K562 (cell line): ENCODE data around the gene TMEM229B. TPM values are rescaled to one million over a fixed set of nuclear protein-coding genes. Genes with fewer than 3 reads are reported as not detected.

Experiments
- ATAC-seq: fragments of 200-7000 bp; cut with Tn5 transposase; 3 replicates; pipeline ENCODE4 v1.9.1; 2020; ENCODE audit warnings: moderate library complexity
- BruUV-seq: library from RNA; stranded (reverse); fragments of 400-500 nt; replicated peaks from 2 replicates; lab custom pipeline; 2021; lab: Mats Ljungman, UMichigan
- CTCF ChIA-PET: fragments of 300-600 bp; formaldehyde crosslinking; extraction: SDS; loops from one replicate; lab custom pipeline; 2021; ENCODE audit warnings: low intra/inter-chr PET ratio; lab: Yijun Ruan, JAX
- POLR2A ChIA-PET: fragments of 300-600, 350-650 bp; sonication (Branson Sonifier 250); formaldehyde crosslinking; extraction: SDS; loops from one replicate; lab custom pipeline; 2021; ENCODE audit warnings: antibody characterized with exemption, inconsistent platforms; lab: Yijun Ruan, JAX
- DNase-seq, 4 experiments: peaks; one replicate each; pipeline versions ENCODE4 v3.0.0 to v3.0.0-alpha.2; 2011 to 2018; ENCODE audit warnings: low spot score in 3 of 4, mixed read lengths in 3 of 4; ENCODE audit errors: extremely low read depth in 1 of 4
- FAIRE-seq: peaks from 2 replicates; lab custom pipeline; 2011; peaks lifted over from hg19 to GRCh38; lab: Jason Lieb, UNC
- H2AFZ ChIP-seq: 2 replicates; pipeline ENCODE4 v1.6.0; 2011; ENCODE audit warnings: low read depth, low read length, control low read depth, inconsistent platforms
- H3K27ac ChIP-seq: fragments of 200-600 bp; 3 replicates; pipeline ENCODE4 v1.8.0; 2011; ENCODE audit warnings: low read depth, mild to moderate bottlenecking, control low read depth, inconsistent platforms, low read length, moderate library complexity, mixed read lengths; ENCODE audit errors: extremely low read depth
- H3K27me3 ChIP-seq, 2 experiments: fragments of 300-600 bp in 1 of 2; 2 replicates in 1 of 2; 3 replicates in 1 of 2; pipeline versions ENCODE4 v1.6.0 to v1.8.0; 2011; ENCODE audit warnings: inconsistent platforms in 2 of 2, low read length in 2 of 2, mild to moderate bottlenecking in 1 of 2, mixed read lengths in 1 of 2, moderate library complexity in 1 of 2; ENCODE audit not compliant: control insufficient read depth in 2 of 2, insufficient read depth in 2 of 2
- H3K36me3 ChIP-seq: fragments of 300-600 bp; 3 replicates; pipeline ENCODE4 v1.8.0; 2011; ENCODE audit warnings: mild to moderate bottlenecking, low read length, inconsistent platforms; ENCODE audit not compliant: control insufficient read depth, insufficient read depth
- H3K4me1 ChIP-seq, 2 experiments: fragments of 200-600 bp in 1 of 2; replicated peaks in 1 of 2; 2 replicates in 1 of 2; 3 replicates in 1 of 2; pipeline versions ENCODE4 v1.5.1 to v1.8.0; 2011; ENCODE audit warnings: inconsistent platforms in 2 of 2, low read length in 2 of 2, mild to moderate bottlenecking in 1 of 2, mixed read lengths in 1 of 2, moderate library complexity in 1 of 2; ENCODE audit not compliant: control insufficient read depth in 2 of 2, insufficient read depth in 2 of 2
- H3K4me2 ChIP-seq: 2 replicates; pipeline ENCODE4 v1.6.1; 2011; ENCODE audit warnings: low read length, control low read depth, inconsistent platforms, mixed read lengths; ENCODE audit not compliant: insufficient read depth
- H3K4me3 ChIP-seq: fragments of 200-600 bp; sonication (generic), shearing (Covaris generic); 2 replicates; pipeline ENCODE4 v1.5.1; 2016; ENCODE audit warnings: control low read depth, inconsistent platforms
- H3K79me2 ChIP-seq: fragments of 200-600 bp; 3 replicates; pipeline ENCODE4 v1.8.0; 2011; ENCODE audit warnings: low read length, inconsistent platforms; ENCODE audit not compliant: control insufficient read depth, insufficient read depth
- H3K9ac ChIP-seq, 2 experiments: 2 replicates each; pipeline versions ENCODE4 v1.6.0 to v1.6.1; 2011; ENCODE audit warnings: low read depth in 2 of 2, low read length in 2 of 2, control low read depth in 1 of 2, inconsistent platforms in 1 of 2, mild to moderate bottlenecking in 1 of 2, mixed read lengths in 1 of 2; ENCODE audit not compliant: insufficient read depth in 1 of 2
- H3K9me1 ChIP-seq: one replicate; pipeline ENCODE4 v1.6.0; 2011; ENCODE audit warnings: inconsistent platforms, mild to moderate bottlenecking, low read length, moderate library complexity; ENCODE audit not compliant: control insufficient read depth, insufficient read depth
- H3K9me3 ChIP-seq: replicated peaks from 2 replicates; pipeline ENCODE4 v1.5.1; 2011; ENCODE audit warnings: low read depth, low read length, inconsistent platforms; ENCODE audit not compliant: control insufficient read depth, insufficient read depth
- H4K20me1 ChIP-seq: replicated peaks from 2 replicates; pipeline ENCODE4 v1.6.1; 2011; ENCODE audit warnings: low read length, inconsistent platforms, mixed read lengths; ENCODE audit not compliant: control insufficient read depth, insufficient read depth
- CBX3 ChIP-seq, 2 experiments: IDR thresholded peaks; 1 replicate in 1 of 2; 2 replicates in 1 of 2; pipeline ENCODE4 v1.6.1; 2012; ENCODE audit warnings: inconsistent platforms in 2 of 2, low read length in 2 of 2, borderline replicate concordance in 1 of 2, control low read depth in 1 of 2
- CHD1 ChIP-seq: fragments of 200-600 bp; sonication (generic); IDR thresholded peaks from one replicate; pipeline ENCODE4 v1.6.1; 2012; ENCODE audit warnings: mild to moderate bottlenecking, moderate library complexity, low read length, inconsistent platforms
- CHD2 ChIP-seq: IDR thresholded peaks from 2 replicates; pipeline ENCODE4 v1.6.1; 2011; ENCODE audit warnings: low read depth, low read length
- DMBX1 ChIP-seq: fragments of 250-450 bp; sonication (Bioruptor Pico); IDR thresholded peaks from 2 replicates; pipeline ENCODE4 v1.8.0; 2022; ENCODE audit warnings: inconsistent platforms, mild to moderate bottlenecking, moderate library complexity, borderline replicate concordance
- DPF2 ChIP-seq: fragments of 450-650 bp; IDR thresholded peaks from 2 replicates; pipeline ENCODE4 v1.6.1; 2016
- E2F6 ChIP-seq, 2 experiments: IDR thresholded peaks; 2 replicates each; pipeline ENCODE4 v1.6.1; 2011; ENCODE audit warnings: borderline replicate concordance in 1 of 2, control low read depth in 1 of 2, low read depth in 1 of 2, low read length in 1 of 2, mild to moderate bottlenecking in 1 of 2, mixed read lengths in 1 of 2, moderate library complexity in 1 of 2; ENCODE audit not compliant: insufficient read depth in 1 of 2, insufficient read length in 1 of 2, poor library complexity in 1 of 2, severe bottlenecking in 1 of 2; ENCODE audit errors: extremely low read depth in 1 of 2
- EP300 ChIP-seq: IDR thresholded peaks from 2 replicates; pipeline ENCODE4 v1.6.1; 2012; ENCODE audit warnings: low read length, improper control_type of control experiment
- ESRRB ChIP-seq: fragments of 250-450 bp; sonication (Bioruptor Pico); IDR thresholded peaks from 2 replicates; pipeline ENCODE4 v1.5.0; 2020; ENCODE audit warnings: mild to moderate bottlenecking, moderate library complexity, borderline replicate concordance
- MXI1 ChIP-seq: IDR thresholded peaks from 2 replicates; pipeline ENCODE4 v1.6.1; 2011; ENCODE audit warnings: low read depth, mild to moderate bottlenecking, improper control_type of control experiment, low read length
- NEUROD1 ChIP-seq: fragments of 150-350 bp; IDR thresholded peaks from 2 replicates; pipeline ENCODE4 v1.6.1; 2014; ENCODE audit warnings: borderline replicate concordance, low read length, low read depth; ENCODE audit not compliant: partially characterized antibody
- PCBP2 ChIP-seq: fragments of 200-400 bp; formaldehyde crosslinking; IDR thresholded peaks from 2 replicates; pipeline ENCODE4 v1.6.1; 2018; ENCODE audit warnings: low read length, low read depth, mild to moderate bottlenecking, moderate library complexity; ENCODE audit not compliant: poor library complexity, severe bottlenecking
- RAD21 ChIP-seq, 2 experiments: fragments of 250-450 bp in 1 of 2; fragments of 450-650 bp in 1 of 2; sonication (Bioruptor Pico) in 1 of 2; formaldehyde crosslinking in 1 of 2; IDR thresholded peaks in 1 of 2; conservative IDR thresholded peaks in 1 of 2; 2 replicates each; pipeline versions ENCODE4 v1.4.0 to v1.8.0; 2020 to 2022; ENCODE audit warnings: mild to moderate bottlenecking in 2 of 2, moderate library complexity in 1 of 2
- RBM14 ChIP-seq: fragments of 200-400 bp; formaldehyde crosslinking; IDR thresholded peaks from 2 replicates; pipeline ENCODE4 v1.6.1; 2018; ENCODE audit warnings: low read depth, mild to moderate bottlenecking, low read length, moderate library complexity, borderline replicate concordance; ENCODE audit not compliant: insufficient read depth
- RUNX1 ChIP-seq: sonication (generic); IDR thresholded peaks from 2 replicates; pipeline ENCODE4 v1.6.1; 2016; ENCODE audit warnings: antibody characterized with exemption, low read depth
- ZBTB11 ChIP-seq, 3 experiments: fragments of 200-800 bp in 1 of 3; fragments of 250-450 bp in 1 of 3; fragments of 450-650 bp in 1 of 3; sonication (Bioruptor Pico) in 1 of 3; sonication (Bioruptor generic) in 1 of 3; formaldehyde crosslinking in 1 of 3; IDR thresholded peaks; 2 replicates each; pipeline versions ENCODE4 v1.6.1 to v1.8.0; 2016 to 2022; ENCODE audit warnings: mild to moderate bottlenecking in 2 of 3, missing genetic modification characterization in 2 of 3, missing compliant biosample characterization in 1 of 3, moderate library complexity in 1 of 3
- ZC3H8 ChIP-seq: fragments of 450-650 bp; IDR thresholded peaks from 2 replicates; pipeline ENCODE4 v1.6.1; 2017
- ZNF133 ChIP-seq: fragments of 250-450 bp; sonication (Bioruptor Pico); IDR thresholded peaks from 2 replicates; pipeline ENCODE4 v1.4.0; 2020; ENCODE audit warnings: mild to moderate bottlenecking
- WGBS: fragments of 100-300 bp; shearing (Covaris generic); methylation state at CpG from one replicate; pipeline ENCODE4 v1.1.6; 2016; ENCODE audit warnings: low coverage, mixed read lengths; ENCODE audit not compliant: insufficient coverage; ENCODE audit errors: missing lambda C conversion rate; 5-methylcytosine and 5-hydroxymethylcytosine counted together
- in situ Hi-C: fragments of 300-500 bp; cut with MboI; formaldehyde crosslinking; loops from 4 replicates; pipeline ENCODE4 v1.15.0; 2018; ENCODE audit warnings: inconsistent platforms, mixed read lengths
- intact Hi-C: fragments of 100-400 bp; cut with micrococcal nuclease; formaldehyde crosslinking; loops from 2 replicates; pipeline ENCODE4 v1.14.2; 2022
- polyA plus RNA-seq, 8 experiments: library from polyadenylated mRNA; depleted of rRNA in 4 of 8; stranded (reverse) in 5 of 8; unstranded in 3 of 8; fragments of >200 nt; fragmentation: Nextera tagmentation in 2 of 8; fragmentation: Illumina TruSeq in 1 of 8; extraction: Ambion mirVana in 2 of 8; extraction: Trizol in 1 of 8; gene quantifications; 2 replicates each; pipeline versions ENCODE4 v1.2.1 to v1.2.3, GENCODE V29; 2011 to 2014; ENCODE audit warnings: inconsistent platforms in 1 of 8, missing spikeins in 1 of 8
- total RNA-seq, 7 experiments: library from RNA; depleted of rRNA in 6 of 7; stranded (reverse); fragments of >200 nt in 6 of 7; fragmentation: Illumina TruSeq in 2 of 7; extraction: Trizol in 2 of 7; gene quantifications; 2 replicates each; pipeline versions ENCODE4 v1.2.1 to v1.2.3, GENCODE V29; 2011 to 2021; ENCODE audit warnings: low replicate concordance in 1 of 7

TMEM229B gene
- total and polyA plus RNA-seq, 9 of the 15 experiments (the other 6 are each of a cell fraction or from before 2014, with no cell fraction given), result not detected

- FAIRE-seq, result peak; percentile 11
- 30% methylated on average over 13 of the region's 23 CpGs for WGBS
- no peak for TF ChIP-seq DPF2
- TF ChIP-seq RAD21 (CRISPR knock-in tag; conservative IDR thresholded peaks at IDR 0.05 in 1 of 2, IDR thresholded peaks at IDR 0.05 in 1 of 2), result no peak
- no peak for TF ChIP-seq PCBP2
- TF ChIP-seq CHD2, result no peak
- no peak for TF ChIP-seq RBM14
- no peak for TF ChIP-seq CBX3 (IDR thresholded peaks at IDR 0.05; ENCODE audit: borderline replicate concordance in 1 of 2, low read length in 2 of 2)
- no peak for TF ChIP-seq E2F6 (IDR thresholded peaks at IDR 0.05; ENCODE audit: borderline replicate concordance in 1 of 2, extremely low read depth in 1 of 2, insufficient read depth in 1 of 2, insufficient read length in 1 of 2, low read depth in 1 of 2, low read length in 1 of 2, poor library complexity in 1 of 2, severe bottlenecking in 1 of 2)
- TF ChIP-seq ZC3H8, result no peak
- TF ChIP-seq MXI1, result no peak
- no peak for TF ChIP-seq DMBX1 (CRISPR knock-in tag)
- TF ChIP-seq ZNF133, result no peak
- no peak for TF ChIP-seq ESRRB (CRISPR knock-in tag)
- no peak for TF ChIP-seq RUNX1
- no peak for TF ChIP-seq EP300
- 0 out of 6 replicates have a peak, but pooled peaks of 1 of the 3 experiments have one; percentile 50 for TF ChIP-seq ZBTB11 (CRISPR knock-in tag; IDR thresholded peaks at IDR 0.05)
- peak; percentile 9 for TF ChIP-seq CHD1
- TF ChIP-seq NEUROD1, result no peak
Observed at GRCh38 chr14:67532606-67532997, 44.1 kb upstream of the TMEM229B start.

More at GRCh38 chr14:67532606-67532997, 44.1 kb upstream of the TMEM229B start:
- Histone ChIP-seq H4K20me1 (no peaks in the 10 kb centered on the region), H3K27me3 (no peaks in the 10 kb centered on the region), H3K4me2 (peak overlapping the region; percentile 75), H3K36me3 (no peaks in the 10 kb centered on the region), H3K9me1 (no peaks in the 10 kb centered on the region), H3K4me3 (peak overlapping the region; percentile 57), H3K4me1 (peaks cover 0 to 15% of the 10 kb centered on the region in 2 experiments; a peak in 3 of 5 replicates), H3K27ac (peak overlapping the region; percentile 57; the same call in 2 of the 3 replicates), H3K9ac (peak overlapping the region; percentile 76 to 92; a peak in 3 of 4 replicates), H3K9me3 (no peaks in the 10 kb centered on the region), H3K79me2 (no peaks in the 10 kb centered on the region), H2AFZ (peak overlapping the region; percentile 96)
- BruUV-seq, result TSS peak; percentile 82
- in situ Hi-C loops (no loop called here), intact Hi-C loops (no loop called here)
- ChIA-PET CTCF (no interaction called here), POLR2A (interaction anchor here (0.5 to 3.1 kb wide), 3 partner anchors 9 to 23 kb away, joined by 3 to 13 read pairs (median 3); no protein-coding TSS in a partner anchor)
- DNase-seq, result no peak
- no peak for ATAC-seq
